Astrocyte of the spinal cord (primary cell): ENCODE data around the gene SDR42E1.
A peak's percentile ranks its signal among the peaks of the same experiment; 100 is the strongest.

Experiments used
- DNase-seq: peaks from one replicate; pipeline ENCODE4 v3.0.0; 2011; ENCODE audit warnings: low read depth, low spot score
- H3K4me3 ChIP-seq: 2 replicates; pipeline ENCODE4 v1.5.1; 2011; ENCODE audit warnings: low read depth, mild to moderate bottlenecking, low read length, moderate library complexity
- in situ Hi-C: cut with HindIII; loops from 2 replicates; pipeline ENCODE4 v1.10.0; 2017; ENCODE audit warnings: low sequenced_read_pairs
- TF ChIP-seq, protein P1 (sequence below): IDR thresholded peaks from 2 replicates; pipeline ENCODE4 v1.5.1; 2012; ENCODE audit warnings: low read depth, mild to moderate bottlenecking, low read length, inconsistent platforms

The SDR42E1 gene

DNA sequence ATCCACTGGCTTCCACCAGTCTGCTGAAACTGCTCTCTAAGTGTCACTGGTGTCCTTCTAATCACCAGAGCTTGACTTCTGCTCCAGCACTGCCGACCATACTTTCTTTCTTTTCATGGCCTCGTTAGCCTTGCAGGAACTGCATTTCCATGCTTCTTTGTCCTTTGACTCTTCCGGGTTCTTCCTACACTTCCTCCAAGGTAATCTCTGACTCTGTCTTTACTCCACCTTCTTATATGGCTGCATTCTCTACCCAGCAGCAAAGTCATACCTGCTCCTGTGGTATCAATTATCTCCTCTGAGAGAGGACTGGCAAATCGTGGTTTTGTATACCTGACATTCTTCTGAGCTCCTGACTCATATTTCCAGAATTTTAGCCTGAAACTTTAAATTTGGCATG is 30.3 kb upstream of the SDR42E1 start:
- in situ Hi-C loops: no loop called here
- TF ChIP-seq, protein P1, sequence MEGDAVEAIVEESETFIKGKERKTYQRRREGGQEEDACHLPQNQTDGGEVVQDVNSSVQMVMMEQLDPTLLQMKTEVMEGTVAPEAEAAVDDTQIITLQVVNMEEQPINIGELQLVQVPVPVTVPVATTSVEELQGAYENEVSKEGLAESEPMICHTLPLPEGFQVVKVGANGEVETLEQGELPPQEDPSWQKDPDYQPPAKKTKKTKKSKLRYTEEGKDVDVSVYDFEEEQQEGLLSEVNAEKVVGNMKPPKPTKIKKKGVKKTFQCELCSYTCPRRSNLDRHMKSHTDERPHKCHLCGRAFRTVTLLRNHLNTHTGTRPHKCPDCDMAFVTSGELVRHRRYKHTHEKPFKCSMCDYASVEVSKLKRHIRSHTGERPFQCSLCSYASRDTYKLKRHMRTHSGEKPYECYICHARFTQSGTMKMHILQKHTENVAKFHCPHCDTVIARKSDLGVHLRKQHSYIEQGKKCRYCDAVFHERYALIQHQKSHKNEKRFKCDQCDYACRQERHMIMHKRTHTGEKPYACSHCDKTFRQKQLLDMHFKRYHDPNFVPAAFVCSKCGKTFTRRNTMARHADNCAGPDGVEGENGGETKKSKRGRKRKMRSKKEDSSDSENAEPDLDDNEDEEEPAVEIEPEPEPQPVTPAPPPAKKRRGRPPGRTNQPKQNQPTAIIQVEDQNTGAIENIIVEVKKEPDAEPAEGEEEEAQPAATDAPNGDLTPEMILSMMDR: no peak
- H3K4me3 ChIP-seq: no peak overlapping the region
- DNase-seq: no peak

GRCh38 chr16:82040296-82040695 is 29.0 kb upstream of the SDR42E1 start:
- H3K4me3 ChIP-seq: no peak overlapping the region
- in situ Hi-C loops: no loop called here
- DNase-seq: no peak
- TF ChIP-seq, protein P1: no peak

- TF ChIP-seq, protein P1: no peak
- no peak overlapping the region for H3K4me3 ChIP-seq
- in situ Hi-C loops: no loop called here
- no peak for DNase-seq
These were observed 26.4 kb upstream of the SDR42E1 start for GRCh38 chr16:82037666-82038065.

- in situ Hi-C loops: no loop called here
These were observed 26.0 kb upstream of the SDR42E1 start for GRCh38 chr16:82037251-82037650.

DNA sequence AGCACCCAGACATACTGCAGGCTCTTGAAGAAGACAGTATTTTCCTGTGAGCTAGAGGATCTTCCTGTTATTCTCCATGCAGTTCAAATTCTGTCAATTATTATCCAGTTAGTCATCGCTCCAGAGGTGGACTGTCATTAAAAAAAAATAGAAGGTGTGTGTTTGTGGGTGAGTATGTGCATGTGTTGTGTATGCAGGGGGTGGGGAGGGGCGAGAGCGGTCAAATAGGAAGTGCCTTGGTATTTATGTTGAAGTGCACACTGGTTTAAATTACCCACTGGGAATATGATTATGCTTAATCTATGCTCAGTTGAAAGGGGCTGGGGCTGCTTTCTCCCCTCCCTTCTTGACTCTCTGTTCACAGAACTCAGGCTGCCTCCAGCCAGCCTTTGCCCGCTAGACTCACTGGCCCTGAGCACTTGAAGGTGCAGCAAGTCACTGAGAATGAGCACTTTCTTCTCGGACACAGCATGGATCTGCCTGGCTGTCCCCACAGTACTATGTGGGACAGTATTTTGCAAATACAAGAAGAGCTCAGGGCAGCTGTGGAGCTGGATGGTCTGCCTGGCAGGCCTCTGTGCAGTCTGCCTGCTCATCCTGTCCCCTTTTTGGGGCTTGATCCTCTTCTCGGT is 23.8 kb upstream of the SDR42E1 start, which contains the start of gene HSD17B2:
Gene HSD17B2, plus strand, starts transcription at position 273 of the 632 bp plus-strand sequence. Its CDS starts 172 bp downstream, at position 445.
- TF ChIP-seq, protein P1: no peak
- in situ Hi-C loops: no loop called here
- no peak within 1 kb of the TSS for H3K4me3 ChIP-seq
- DNase-seq: peak; percentile 15

More at GRCh38 chr16:82037251-82037650, 26.0 kb upstream of the SDR42E1 start:
- no peak overlapping the region for H3K4me3 ChIP-seq
- DNase-seq: no peak
- TF ChIP-seq, protein P1: no peak

DNA sequence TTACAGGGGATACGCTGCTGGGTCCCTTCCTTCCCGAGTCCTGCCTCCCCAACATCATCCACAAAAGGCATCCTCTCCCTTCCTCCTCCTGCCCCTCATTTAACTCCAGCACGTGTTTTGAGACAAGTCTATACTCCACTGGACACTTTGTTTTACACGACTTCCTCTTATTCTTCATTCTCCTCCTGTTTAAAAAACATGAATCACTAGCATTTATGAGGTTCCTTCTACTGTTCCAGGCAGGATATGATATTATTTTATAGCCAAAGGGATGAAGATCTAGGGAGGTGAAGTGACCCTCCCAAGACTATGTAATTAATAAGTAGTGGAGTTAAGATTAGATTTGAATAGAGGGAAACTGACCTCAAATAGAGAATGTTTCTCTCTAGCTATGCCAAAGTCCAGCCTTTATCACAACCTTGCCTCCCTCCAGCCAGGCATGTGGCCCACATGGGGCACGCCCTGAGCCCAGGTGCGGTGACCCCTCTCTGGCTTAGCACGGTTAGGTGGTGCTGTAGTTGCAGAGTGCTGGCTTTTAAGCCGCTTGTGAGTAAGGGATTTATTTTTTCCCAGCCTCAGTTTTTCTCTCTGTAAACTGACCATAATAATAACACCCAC is 22.5 kb upstream of the SDR42E1 start:
- in situ Hi-C loops: no loop called here
- TF ChIP-seq, protein P1: no peak
- no peak overlapping the region for H3K4me3 ChIP-seq
- no peak for DNase-seq
